CD4-positive, alpha-beta T cell treated with Interleukin-12 subunit alpha and Interleukin-12 subunit beta, for 1 hour (primary cell): ENCODE data around the gene XRCC3.

Experiments
- DNase-seq: peaks from one replicate; pipeline ENCODE4 v3.0.0-alpha.2; 2020

Gene XRCC3

GRCh38 chr14:103715052-103716000 lies at the start of gene XRCC3, which contains the start of gene ZFYVE21:
XRCC3 (minus strand) TSS chr14:103715451; CDS start chr14:103711087, 4,364 bp downstream.
ZFYVE21 (plus strand) TSS chr14:103715810; CDS start chr14:103715842, 32 bp downstream.
- DNase-seq, result peak; percentile 100

- DNase-seq, result no peak
Measured at GRCh38 chr14:103763730-103764488, 48.7 kb upstream of the XRCC3 start.

GRCh38 chr14:103762541-103762940 lies 47.3 kb upstream of the XRCC3 start:
- DNase-seq, result no peak

- no peak for DNase-seq
Measured at GRCh38 chr14:103762036-103762435, 46.8 kb upstream of the XRCC3 start.

- no peak for DNase-seq
Measured at GRCh38 chr14:103758059-103758776, 43.0 kb upstream of the XRCC3 start.

- DNase-seq, result no peak
Measured at GRCh38 chr14:103755060-103755459, 39.8 kb upstream of the XRCC3 start.

GRCh38 chr14:103753774-103754173 lies 38.5 kb upstream of the XRCC3 start:
- DNase-seq, result no peak

GRCh38 chr14:103749860-103750259 lies 34.6 kb upstream of the XRCC3 start:
- no peak for DNase-seq

- no peak for DNase-seq
Measured at GRCh38 chr14:103749452-103749851, 34.2 kb upstream of the XRCC3 start.

- DNase-seq, result peak; percentile 51
Measured at GRCh38 chr14:103748534-103748857, 33.2 kb upstream of the XRCC3 start.

GRCh38 chr14:103746701-103747100 lies 31.4 kb upstream of the XRCC3 start:
- no peak for DNase-seq

- no peak for DNase-seq
Measured at GRCh38 chr14:103745424-103745823, 30.2 kb upstream of the XRCC3 start.

- DNase-seq, result no peak
Measured at GRCh38 chr14:103744621-103745395, 29.6 kb upstream of the XRCC3 start.

GRCh38 chr14:103743691-103744090 lies 28.4 kb upstream of the XRCC3 start:
- DNase-seq, result no peak

- DNase-seq, result no peak
Measured at GRCh38 chr14:103742499-103743255, 27.4 kb upstream of the XRCC3 start.

GRCh38 chr14:103741876-103742275 lies 26.6 kb upstream of the XRCC3 start:
- no peak for DNase-seq

GRCh38 chr14:103740991-103741689 lies 25.9 kb upstream of the XRCC3 start:
- DNase-seq, result no peak

- DNase-seq, result no peak
Measured at GRCh38 chr14:103739793-103740501, 24.7 kb upstream of the XRCC3 start.

GRCh38 chr14:103739466-103739792 lies 24.2 kb upstream of the XRCC3 start:
- no peak for DNase-seq

GRCh38 chr14:103738701-103739451 lies 23.6 kb upstream of the XRCC3 start:
- no peak for DNase-seq
